Renal cortex interstitium (tissue), 15 donors: ENCODE data around the gene FAM241A. TPM values are rescaled to one million over a fixed set of nuclear protein-coding genes. Genes with fewer than 3 reads are reported as not detected.
"Not testable (repeated sequence)": the region's sequence is repeated elsewhere in the genome, so short reads cannot be mapped to it uniquely, and the experiment has no call there.

Experiments
- DNase-seq, 11 donors: peaks; one replicate each; pipeline ENCODE4 v3.0.0-alpha.2; 2013; ENCODE audit warnings: low read depth in 9 of 11, low spot score in 4 of 11; ENCODE audit errors: extremely low read depth in 1 of 11
- long read RNA-seq, 16 experiments: transcript quantifications; one replicate each; lab custom pipeline, GENCODE V29; 2026
- polyA plus RNA-seq, 3 donors: library from polyadenylated mRNA; unstranded; fragments of 120-200 nt; gene quantifications; one replicate each; pipeline ENCODE4 v1.2.1, GENCODE V29; 2013; ENCODE audit not compliant: insufficient read length in 3 of 3

Gene FAM241A
- 1 to 10 TPM in 2 of 3 donors, under 1 TPM in 1; 0.86 to 1.5 (median 1.3) TPM for polyA plus RNA-seq
- long read RNA-seq, donor 1, full-length matches to known transcripts = 4 of 4 reads
- long read RNA-seq, donor 1, partial matches to known transcripts = 0 of 4 reads
- long read RNA-seq, donor 1, other reads (novel, unspliced or antisense) = 0 of 4 reads
- long read RNA-seq, donor 2, full-length matches to known transcripts = 5 of 5 reads
- long read RNA-seq, donor 2, partial matches to known transcripts = 0 of 5 reads
- long read RNA-seq, donor 2, other reads (novel, unspliced or antisense) = 0 of 5 reads
- long read RNA-seq, donor 3, full-length matches to known transcripts = 7 of 7 reads
- long read RNA-seq, donor 3, partial matches to known transcripts = 0 of 7 reads
- long read RNA-seq, donor 3, other reads (novel, unspliced or antisense) = 0 of 7 reads
- long read RNA-seq, donor 4, full-length matches to known transcripts = 2 of 2 reads
- long read RNA-seq, donor 4, partial matches to known transcripts = 0 of 2 reads
- long read RNA-seq, donor 4, other reads (novel, unspliced or antisense) = 0 of 2 reads
- long read RNA-seq, donor 5 = 0 reads
- long read RNA-seq, donor 6, full-length matches to known transcripts = 2 of 2 reads
- long read RNA-seq, donor 6, partial matches to known transcripts = 0 of 2 reads
- long read RNA-seq, donor 6, other reads (novel, unspliced or antisense) = 0 of 2 reads
- long read RNA-seq, donor 7, full-length matches to known transcripts = 8 of 8 reads
- long read RNA-seq, donor 7, partial matches to known transcripts = 0 of 8 reads
- long read RNA-seq, donor 7, other reads (novel, unspliced or antisense) = 0 of 8 reads
- long read RNA-seq, donor 8 = 0 reads
- long read RNA-seq, donor 9, full-length matches to known transcripts = 1 of 1 reads
- long read RNA-seq, donor 9, partial matches to known transcripts = 0 of 1 reads
- long read RNA-seq, donor 9, other reads (novel, unspliced or antisense) = 0 of 1 reads
- long read RNA-seq, donor 10, full-length matches to known transcripts = 3 of 3 reads
- long read RNA-seq, donor 10, partial matches to known transcripts = 0 of 3 reads
- long read RNA-seq, donor 10, other reads (novel, unspliced or antisense) = 0 of 3 reads
- long read RNA-seq, donor 11, full-length matches to known transcripts = 3 of 3 reads
- long read RNA-seq, donor 11, partial matches to known transcripts = 0 of 3 reads
- long read RNA-seq, donor 11, other reads (novel, unspliced or antisense) = 0 of 3 reads
- long read RNA-seq, donor 12, full-length matches to known transcripts = 2 of 2 reads
- long read RNA-seq, donor 12, partial matches to known transcripts = 0 of 2 reads
- long read RNA-seq, donor 12, other reads (novel, unspliced or antisense) = 0 of 2 reads
- long read RNA-seq, donor 13 = 0 reads
- long read RNA-seq, donor 14, full-length matches to known transcripts = 5 of 5 reads
- long read RNA-seq, donor 14, partial matches to known transcripts = 0 of 5 reads
- long read RNA-seq, donor 14, other reads (novel, unspliced or antisense) = 0 of 5 reads
- long read RNA-seq, donor 15, full-length matches to known transcripts = 1 of 1 reads
- long read RNA-seq, donor 15, partial matches to known transcripts = 0 of 1 reads
- long read RNA-seq, donor 15, other reads (novel, unspliced or antisense) = 0 of 1 reads
- long read RNA-seq, donor 16, full-length matches to known transcripts = 9 of 9 reads
- long read RNA-seq, donor 16, partial matches to known transcripts = 0 of 9 reads
- long read RNA-seq, donor 16, other reads (novel, unspliced or antisense) = 0 of 9 reads

- peak in 10 of 11 donors; percentile 23 to 72 (median 50) for DNase-seq
Observed at GRCh38 chr4:112145326-112145789, at the start of gene FAM241A. Gene FAM241A, plus strand, starts transcription at chr4:112145454. Its CDS starts 127 bp downstream, at chr4:112145581.

- DNase-seq = no peak
Observed at GRCh38 chr4:112098841-112099530, 46.3 kb upstream of the FAM241A start.

- DNase-seq = peak in 10 of 11 donors; percentile 10 to 48 (median 30)
Observed at GRCh38 chr4:112099701-112100297, 45.5 kb upstream of the FAM241A start.

- DNase-seq = no peak
Observed at GRCh38 chr4:112102875-112103370, 42.3 kb upstream of the FAM241A start.

DNA sequence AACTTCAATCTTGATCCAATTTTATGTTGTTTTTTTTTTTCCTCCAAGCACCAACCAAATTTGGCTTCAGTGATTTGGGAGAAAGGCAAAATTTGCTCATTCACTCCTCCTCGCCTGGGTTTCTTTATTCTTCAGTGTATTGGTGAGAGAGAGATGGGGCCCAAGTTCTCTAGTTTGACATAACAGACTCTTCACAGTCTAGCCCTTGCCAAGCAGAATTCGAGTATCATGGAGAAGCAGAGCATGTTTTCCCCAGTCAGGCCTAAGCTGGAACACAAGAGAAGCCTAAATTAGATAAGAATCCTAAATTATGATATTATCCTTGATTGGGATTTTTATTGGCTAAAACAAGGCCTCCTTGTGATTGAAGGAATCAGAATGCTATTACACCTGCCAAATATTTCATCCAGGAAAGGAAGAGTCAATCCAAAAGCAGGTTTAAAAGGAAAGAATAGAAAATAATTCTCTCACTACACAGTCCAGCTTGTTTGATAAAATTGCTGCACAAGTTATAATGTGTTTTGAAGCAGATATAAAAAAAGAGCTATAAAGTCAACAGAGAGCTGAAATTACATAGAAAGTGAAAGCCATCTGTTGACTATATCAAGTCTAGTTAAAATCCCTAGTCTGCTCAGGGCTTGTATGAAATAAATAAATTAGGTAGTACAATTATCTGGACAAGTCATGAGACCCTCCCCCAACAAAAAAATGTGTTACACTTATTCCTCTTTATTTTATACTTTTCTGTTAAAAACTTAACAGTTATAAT lies 39.9 kb upstream of the FAM241A start:
- no peak for DNase-seq

DNA sequence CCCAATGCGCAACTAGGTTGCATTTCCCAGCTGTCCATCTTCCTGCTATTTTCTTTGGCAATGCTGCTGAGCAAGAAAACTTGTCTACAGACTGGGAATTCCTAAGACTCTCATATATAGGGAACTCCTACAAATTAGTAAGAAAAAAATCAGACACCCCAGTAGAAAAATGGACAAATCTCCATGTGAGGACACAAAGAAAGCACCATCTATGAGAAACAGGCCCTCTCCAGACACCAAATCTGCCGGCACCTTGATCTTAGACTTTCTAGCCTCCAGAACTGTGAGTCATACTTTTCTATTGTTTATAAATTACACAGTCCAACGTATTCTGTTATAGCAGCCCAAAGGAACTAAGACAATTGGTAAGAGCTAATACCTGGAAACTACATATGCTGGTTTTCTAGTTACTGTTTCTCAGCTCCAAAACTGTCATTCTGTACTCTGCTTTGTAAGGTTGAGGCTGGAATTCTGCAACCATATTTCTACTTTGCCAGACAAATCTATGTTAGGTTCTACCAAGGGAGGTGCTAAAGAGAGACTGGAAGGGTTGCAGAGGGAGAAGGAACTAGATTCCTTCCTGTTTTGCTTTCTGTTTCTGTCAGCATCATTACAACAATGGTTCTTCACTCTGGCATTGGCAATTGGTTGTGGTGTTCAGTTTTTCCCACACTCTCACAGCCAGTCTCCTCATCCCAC lies 35.7 kb upstream of the FAM241A start:
- DNase-seq = no peak

GRCh38 chr4:112110059-112110425 lies 35.2 kb upstream of the FAM241A start:
- DNase-seq = no peak

DNA sequence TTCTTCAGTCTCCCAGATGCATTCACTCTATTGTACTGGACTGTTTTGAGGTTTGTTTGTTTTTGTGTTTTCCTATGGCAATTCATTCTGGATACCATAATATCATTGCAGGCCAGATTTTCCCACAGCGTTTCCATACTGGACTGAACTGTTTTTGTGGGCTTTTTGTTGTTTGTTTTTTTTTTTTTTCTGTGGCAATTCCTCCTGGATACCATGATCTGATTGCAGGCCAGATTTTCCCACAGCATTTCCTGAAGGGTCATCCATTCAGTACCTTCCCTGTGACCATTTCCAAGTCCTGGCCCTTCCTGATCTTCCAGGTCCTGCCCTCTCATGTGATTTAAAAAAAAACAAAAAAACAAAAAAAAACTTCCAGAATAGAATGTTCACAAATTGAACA lies 33.9 kb upstream of the FAM241A start:
- no peak for DNase-seq

GRCh38 chr4:112112095-112112494 lies 33.2 kb upstream of the FAM241A start:
- not testable (repeated sequence) for DNase-seq

- DNase-seq = no peak
Observed at GRCh38 chr4:112112590-112113170, 32.6 kb upstream of the FAM241A start.

- no peak for DNase-seq
Observed at GRCh38 chr4:112113864-112114263, 31.4 kb upstream of the FAM241A start.

DNA sequence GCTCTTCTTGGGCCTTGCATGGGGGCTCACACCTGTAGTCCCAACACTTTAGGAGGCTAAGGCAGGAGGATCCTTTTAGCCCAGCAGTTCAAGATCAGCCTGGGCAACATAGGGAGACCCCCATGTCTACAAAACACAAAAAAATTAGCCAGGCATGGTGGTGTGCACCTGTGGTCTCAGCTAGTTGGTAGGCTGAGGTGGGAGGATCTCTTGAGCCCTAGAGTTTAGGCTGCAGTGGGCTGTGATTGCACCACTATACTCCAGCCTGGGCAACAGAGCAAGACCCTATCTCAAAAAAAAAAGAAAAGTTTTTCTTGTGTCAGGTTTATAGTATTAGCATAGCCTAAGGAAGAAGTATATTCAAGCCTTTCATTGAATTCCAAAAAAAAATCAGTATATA lies 30.8 kb upstream of the FAM241A start:
- DNase-seq = no peak

- DNase-seq = no peak
Observed at GRCh38 chr4:112118742-112119352, 26.4 kb upstream of the FAM241A start.

GRCh38 chr4:112119353-112119783 lies 25.9 kb upstream of the FAM241A start:
- DNase-seq = no peak

DNA sequence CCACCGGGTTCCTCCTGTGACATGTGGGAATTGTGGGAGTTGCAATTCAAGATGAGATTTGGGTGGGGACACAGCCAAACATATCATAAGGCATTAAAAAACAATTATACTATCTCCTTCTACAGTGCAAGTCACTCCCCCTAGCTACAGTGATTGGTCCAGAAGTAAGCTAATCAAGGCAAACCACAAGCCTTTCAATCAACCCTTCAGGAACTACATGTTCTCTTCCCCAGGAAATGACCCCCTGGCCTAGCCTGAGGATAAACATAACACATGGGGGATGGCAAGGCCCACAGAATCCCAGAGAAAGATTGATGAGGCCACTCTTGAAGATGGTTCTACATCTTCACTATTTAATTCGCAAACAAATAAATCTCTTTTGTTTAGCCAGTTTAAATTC lies 25.2 kb upstream of the FAM241A start:
- DNase-seq = no peak
